T-helper 22 cell (primary cell): ENCODE data around the gene COL4A3.

Experiments used
- DNase-seq: peaks from one replicate; pipeline ENCODE4 v3.0.0-alpha.2; 2020; ENCODE audit warnings: low read depth

Gene COL4A3

GRCh38 chr2:227293531-227293930 lies 129.1 kb downstream of the COL4A3 start:
- DNase-seq, result no peak

GRCh38 chr2:227295806-227296205 lies 131.4 kb downstream of the COL4A3 start:
- no peak for DNase-seq

GRCh38 chr2:227296671-227297405 lies 132.4 kb downstream of the COL4A3 start:
- no peak for DNase-seq

GRCh38 chr2:227301523-227301922 lies 137.1 kb downstream of the COL4A3 start:
- DNase-seq, result no peak

- no peak for DNase-seq
These were observed 144.4 kb downstream of the COL4A3 start for GRCh38 chr2:227308784-227309183.

GRCh38 chr2:227310756-227311110 lies 146.3 kb downstream of the COL4A3 start:
- DNase-seq, result no peak

GRCh38 chr2:227311861-227312506 lies 147.6 kb downstream of the COL4A3 start:
- no peak for DNase-seq

GRCh38 chr2:227312579-227312978 lies 148.2 kb downstream of the COL4A3 start:
- no peak for DNase-seq

GRCh38 chr2:227313310-227313709 lies 148.9 kb downstream of the COL4A3 start:
- DNase-seq, result no peak

- no peak for DNase-seq
These were observed 153.4 kb downstream of the COL4A3 start for GRCh38 chr2:227317834-227318233.

- no peak for DNase-seq
These were observed 156.1 kb downstream of the COL4A3 start for GRCh38 chr2:227320305-227321094.

- no peak for DNase-seq
These were observed 158.2 kb downstream of the COL4A3 start for GRCh38 chr2:227322530-227323205.

- no peak for DNase-seq
These were observed 159.4 kb downstream of the COL4A3 start for GRCh38 chr2:227323818-227324217.

GRCh38 chr2:227324642-227324994 lies 160.2 kb downstream of the COL4A3 start:
- no peak for DNase-seq

GRCh38 chr2:227324995-227325838 lies 160.8 kb downstream of the COL4A3 start, which contains the start of gene MFF:
Gene MFF (plus strand): TSS chr2:227325251. CDS start chr2:227330666, 5,415 bp downstream.
- DNase-seq, result peak; percentile 90

- DNase-seq, result no peak
These were observed 161.4 kb downstream of the COL4A3 start for GRCh38 chr2:227325839-227326195.

- no peak for DNase-seq
These were observed 162.4 kb downstream of the COL4A3 start for GRCh38 chr2:227326783-227327182.

GRCh38 chr2:227335713-227336112 lies 171.3 kb downstream of the COL4A3 start:
- DNase-seq, result no peak

GRCh38 chr2:227337442-227337841 lies 173.0 kb downstream of the COL4A3 start:
- no peak for DNase-seq

GRCh38 chr2:227339098-227339599 lies 174.7 kb downstream of the COL4A3 start:
- no peak for DNase-seq

- DNase-seq, result no peak
These were observed 175.7 kb downstream of the COL4A3 start for GRCh38 chr2:227340106-227340505.
